Fibroblast of lung (primary cell): ENCODE measurements around the gene PLEKHJ1.

Experiments used
- CTCF ChIP-seq, 2 donors: IDR thresholded peaks in 1 of 2; conservative IDR thresholded peaks in 1 of 2; 1 replicate in 1 of 2; 2 replicates in 1 of 2; pipeline ENCODE4 v1.5.1; 2011 to 2012; ENCODE audit warnings: low read length in 2 of 2, control low read depth in 1 of 2, inconsistent platforms in 1 of 2, low read depth in 1 of 2, mild to moderate bottlenecking in 1 of 2
- EZH2 ChIP-seq: IDR thresholded peaks from 2 replicates; pipeline ENCODE4 v1.5.1; 2012; ENCODE audit warnings: low read length, control low read depth, mild to moderate bottlenecking; ENCODE audit errors: missing control alignments

GRCh38 chr19:2268480-2268830 is 32.3 kb upstream of the PLEKHJ1 start:
- TF ChIP-seq CTCF (conservative IDR thresholded peaks at IDR 0.05 in 1 of 2, IDR thresholded peaks at IDR 0.05 in 1 of 2; ENCODE audit: low read depth in 1 of 2, low read length in 2 of 2) (no peak), EZH2 (no peak)
